ENCODE results near the gene NFX1. TPM values are rescaled to one million over a fixed set of nuclear protein-coding genes. Genes with fewer than 3 reads are reported as not detected.

Gene NFX1
- total and polyA plus RNA-seq, 9 of the 15 experiments (the other 6 are each of a cell fraction or from before 2014, with no cell fraction given), result 8.8 to 38.9 (median 26.8) TPM

GRCh38 chr9:33307067-33307466 lies 16.8 kb downstream of the NFX1 start:
- intact Hi-C loops (cut with micrococcal nuclease), result no loop called here
- H4K20me1 ChIP-seq (replicated peaks; ENCODE audit: control insufficient read depth, insufficient read depth, low read length), result no peaks in the 10 kb centered on the region
- no peak overlapping the region for H3K4me2 ChIP-seq (ENCODE audit: insufficient read depth, low read length)
- H3K4me3 ChIP-seq, result no peak overlapping the region
- H2AFZ ChIP-seq (ENCODE audit: low read depth, low read length), result no peak overlapping the region
- ATAC-seq (no peak), FAIRE-seq (no peak), DNase-seq (ENCODE audit: extremely low read depth in 1 of 4, low spot score in 3 of 4) (no peak)
- 71% methylated on average over 1 of the region's 1 CpG for WGBS (ENCODE audit: insufficient coverage, low coverage, missing lambda C conversion rate)
- in situ Hi-C loops (cut with MboI), result no loop called here
- H3K36me3 ChIP-seq (ENCODE audit: control insufficient read depth, insufficient read depth, low read length), result peaks cover 96% of the 10 kb centered on the region
- no peak overlapping the region for H3K27ac ChIP-seq (ENCODE audit: extremely low read depth, low read depth, low read length)
- no peaks in the 10 kb centered on the region for H3K4me1 ChIP-seq (replicated peaks in 1 of 2; ENCODE audit: control insufficient read depth in 2 of 2, insufficient read depth in 2 of 2, low read length in 2 of 2)
- no TSS peak for BruUV-seq (replicated peaks)
- H3K27me3 ChIP-seq (ENCODE audit: control insufficient read depth in 2 of 2, insufficient read depth in 2 of 2, low read length in 2 of 2), result no peaks in the 10 kb centered on the region
- H3K79me2 ChIP-seq (ENCODE audit: control insufficient read depth, insufficient read depth, low read length), result no peaks in the 10 kb centered on the region; the same call in 1 of the 3 replicates
- POLR2A ChIA-PET, result interaction anchor here (0.7 kb wide), 1 partner anchor 1855 kb away, joined by 3 read pairs; the partner anchor contains the start of gene UNC13B
- H3K9me3 ChIP-seq (replicated peaks; ENCODE audit: control insufficient read depth, insufficient read depth, low read depth, low read length), result no peaks in the 10 kb centered on the region
- CTCF ChIA-PET (ENCODE audit: low intra/inter-chr PET ratio), result no interaction called here
- H3K9ac ChIP-seq (ENCODE audit: insufficient read depth in 1 of 2, low read depth in 2 of 2, low read length in 2 of 2), result no peak overlapping the region
- no peak for TF ChIP-seq MBD1 (CRISPR knock-in tag; IDR thresholded peaks at IDR 0.05)
- H3K9me1 ChIP-seq (ENCODE audit: control insufficient read depth, insufficient read depth, low read length), result no peaks in the 10 kb centered on the region

GRCh38 chr9:33309903-33310302 lies 19.6 kb downstream of the NFX1 start:
- intact Hi-C loops (cut with micrococcal nuclease) (no loop called here), in situ Hi-C loops (cut with MboI) (no loop called here)
- Histone ChIP-seq H4K20me1 (replicated peaks; ENCODE audit: control insufficient read depth, insufficient read depth, low read length) (no peaks in the 10 kb centered on the region), H3K4me1 (replicated peaks in 1 of 2; ENCODE audit: control insufficient read depth in 2 of 2, insufficient read depth in 2 of 2, low read length in 2 of 2) (no peaks in the 10 kb centered on the region), H3K9me1 (ENCODE audit: control insufficient read depth, insufficient read depth, low read length) (no peaks in the 10 kb centered on the region), H3K27ac (ENCODE audit: extremely low read depth, low read depth, low read length) (no peak overlapping the region), H3K4me3 (no peak overlapping the region), H3K9me3 (replicated peaks; ENCODE audit: control insufficient read depth, insufficient read depth, low read depth, low read length) (no peaks in the 10 kb centered on the region), H3K27me3 (ENCODE audit: control insufficient read depth in 2 of 2, insufficient read depth in 2 of 2, low read length in 2 of 2) (no peaks in the 10 kb centered on the region), H3K36me3 (ENCODE audit: control insufficient read depth, insufficient read depth, low read length) (peaks cover 93% of the 10 kb centered on the region), H3K9ac (ENCODE audit: insufficient read depth in 1 of 2, low read depth in 2 of 2, low read length in 2 of 2) (no peak overlapping the region), H2AFZ (ENCODE audit: low read depth, low read length) (no peak overlapping the region), H3K4me2 (ENCODE audit: insufficient read depth, low read length) (no peak overlapping the region), H3K79me2 (ENCODE audit: control insufficient read depth, insufficient read depth, low read length) (no peaks in the 10 kb centered on the region; the same call in 2 of the 3 replicates)
- WGBS (ENCODE audit: insufficient coverage, low coverage, missing lambda C conversion rate), result 88% methylated on average over 1 of the region's 1 CpG
- POLR2A ChIA-PET, result no interaction called here
- no peak for DNase-seq (ENCODE audit: extremely low read depth in 1 of 4, low spot score in 3 of 4)
- CTCF ChIA-PET (ENCODE audit: low intra/inter-chr PET ratio), result no interaction called here
- no peak for FAIRE-seq
- no TSS peak for BruUV-seq (replicated peaks)
- no peak for ATAC-seq
- TF ChIP-seq HDAC6 (IDR thresholded peaks at IDR 0.05; ENCODE audit: low read depth, low read length), result no peak
- TF ChIP-seq ATF1 (CRISPR knock-in tag; IDR thresholded peaks at IDR 0.05), result no peak
- TF ChIP-seq ATF1 (tag; IDR thresholded peaks at IDR 0.05), result no peak
- TF ChIP-seq HLTF (IDR thresholded peaks at IDR 0.05), result no peak
- TF ChIP-seq YBX1 (IDR thresholded peaks at IDR 0.05), result no peak
- TF ChIP-seq POLR2AphosphoS2 (IDR thresholded peaks at IDR 0.05; ENCODE audit: low read length), result no peak
- no peak for TF ChIP-seq TAL1 (IDR thresholded peaks at IDR 0.05)
- no peak for TF ChIP-seq HOXB6 (CRISPR knock-in tag; IDR thresholded peaks at IDR 0.05; ENCODE audit: borderline replicate concordance)
- TF ChIP-seq MED1 (CRISPR knock-in tag; IDR thresholded peaks at IDR 0.05; ENCODE audit: borderline replicate concordance), result no peak
- TF ChIP-seq KAT2B (IDR thresholded peaks at IDR 0.05; ENCODE audit: low read depth, low read length), result no peak
- no peak for TF ChIP-seq RHOXF2B (CRISPR knock-in tag; conservative IDR thresholded peaks at IDR 0.05)
- no peak for TF ChIP-seq FOXJ2 (tag; IDR thresholded peaks at IDR 0.05)
- no peak for TF ChIP-seq ZNF124 (CRISPR knock-in tag; IDR thresholded peaks at IDR 0.05)
- TF ChIP-seq ZBTB5 (IDR thresholded peaks at IDR 0.05), result no peak
- no peak for TF ChIP-seq ZNF184 (CRISPR knock-in tag; IDR thresholded peaks at IDR 0.05)

Data from K562 (cell line).